NCI-H2227 (cell line): Measurements from ENCODE around the gene RBM47.
"Not testable (repeated sequence)": the region's sequence is repeated elsewhere in the genome, so short reads cannot be mapped to it uniquely, and the experiment has no call there.

Experiments
- DNase-seq: peaks from one replicate; lab custom pipeline; 2025; ENCODE audit not compliant: unreplicated experiment; lab: John Stamatoyannopoulos, UW

RBM47 gene

DNA sequence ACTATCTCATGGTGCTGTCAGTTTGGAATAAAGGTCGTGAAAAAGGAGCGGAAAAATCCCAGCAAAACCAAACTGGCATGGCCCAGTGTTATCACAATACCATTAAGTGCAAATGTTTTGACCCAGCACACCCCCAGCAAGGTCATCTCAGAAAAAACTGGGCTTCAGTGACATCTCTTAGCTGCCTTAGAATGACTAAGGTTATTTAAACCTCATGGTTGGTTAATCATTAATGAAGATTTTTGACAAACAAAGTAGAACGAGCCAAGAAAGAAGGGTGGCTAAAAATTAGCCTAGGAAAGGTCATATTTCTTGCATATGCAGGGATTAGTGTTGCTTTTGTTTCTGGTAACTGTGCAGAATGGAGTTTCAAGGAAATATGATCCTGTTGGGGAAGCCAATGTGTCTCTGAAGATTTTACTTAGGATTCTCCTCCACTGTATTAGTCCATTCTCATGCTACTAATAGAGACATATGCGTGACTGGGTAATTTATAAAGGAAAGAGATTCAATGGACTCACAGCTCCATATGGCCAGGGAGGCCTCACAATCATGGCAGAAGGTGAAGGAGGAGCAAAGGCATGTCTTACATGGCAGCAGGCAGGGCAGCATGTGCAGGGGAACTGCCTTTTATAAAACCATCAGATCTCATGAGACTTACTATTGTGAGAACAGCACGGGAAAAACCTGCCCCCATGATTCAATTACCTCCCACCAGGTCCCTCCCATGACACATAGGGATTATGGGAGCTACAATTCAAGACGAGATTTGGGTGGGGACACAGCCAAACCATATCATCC is 211.0 kb downstream of the RBM47 start:
- no peak for DNase-seq

DNA sequence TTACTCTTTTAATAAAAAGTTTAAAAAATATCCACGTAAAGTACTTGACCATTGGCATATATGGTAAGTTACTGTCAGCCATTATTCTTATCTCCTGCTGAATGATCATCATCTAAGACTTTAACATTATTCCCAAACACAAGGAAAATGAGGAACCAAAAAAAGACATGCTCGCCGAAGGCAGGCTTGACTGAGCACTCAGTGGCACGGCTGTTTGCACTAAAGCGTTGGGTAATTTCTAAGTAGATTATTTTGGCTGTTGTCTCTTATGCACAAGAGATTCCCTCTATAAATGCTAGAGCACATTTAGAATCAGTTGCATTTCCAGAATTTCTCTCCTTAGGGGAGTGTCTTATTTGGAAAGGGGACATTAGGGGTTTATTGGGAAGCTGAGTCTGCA is 211.7 kb downstream of the RBM47 start:
- DNase-seq = no peak

DNA sequence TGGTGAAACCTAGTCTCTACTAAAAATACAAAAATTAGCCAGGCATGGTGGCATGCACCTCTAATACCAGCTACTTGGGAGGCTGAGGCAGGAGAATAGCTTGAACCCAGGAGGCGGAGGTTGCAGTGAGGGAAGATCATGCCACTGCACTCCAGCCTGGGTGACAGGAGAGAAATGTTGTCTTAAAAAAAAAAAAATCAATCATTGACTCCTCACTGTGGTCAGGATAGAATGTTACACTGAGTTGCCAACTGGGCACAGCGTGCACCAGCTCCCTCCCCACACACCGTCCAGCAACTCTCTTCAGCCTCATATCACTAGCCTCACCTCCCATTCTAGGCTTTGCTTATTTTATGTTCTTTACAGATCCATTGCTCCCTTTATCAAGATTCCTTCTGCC is 215.0 kb downstream of the RBM47 start:
- no peak for DNase-seq

DNA sequence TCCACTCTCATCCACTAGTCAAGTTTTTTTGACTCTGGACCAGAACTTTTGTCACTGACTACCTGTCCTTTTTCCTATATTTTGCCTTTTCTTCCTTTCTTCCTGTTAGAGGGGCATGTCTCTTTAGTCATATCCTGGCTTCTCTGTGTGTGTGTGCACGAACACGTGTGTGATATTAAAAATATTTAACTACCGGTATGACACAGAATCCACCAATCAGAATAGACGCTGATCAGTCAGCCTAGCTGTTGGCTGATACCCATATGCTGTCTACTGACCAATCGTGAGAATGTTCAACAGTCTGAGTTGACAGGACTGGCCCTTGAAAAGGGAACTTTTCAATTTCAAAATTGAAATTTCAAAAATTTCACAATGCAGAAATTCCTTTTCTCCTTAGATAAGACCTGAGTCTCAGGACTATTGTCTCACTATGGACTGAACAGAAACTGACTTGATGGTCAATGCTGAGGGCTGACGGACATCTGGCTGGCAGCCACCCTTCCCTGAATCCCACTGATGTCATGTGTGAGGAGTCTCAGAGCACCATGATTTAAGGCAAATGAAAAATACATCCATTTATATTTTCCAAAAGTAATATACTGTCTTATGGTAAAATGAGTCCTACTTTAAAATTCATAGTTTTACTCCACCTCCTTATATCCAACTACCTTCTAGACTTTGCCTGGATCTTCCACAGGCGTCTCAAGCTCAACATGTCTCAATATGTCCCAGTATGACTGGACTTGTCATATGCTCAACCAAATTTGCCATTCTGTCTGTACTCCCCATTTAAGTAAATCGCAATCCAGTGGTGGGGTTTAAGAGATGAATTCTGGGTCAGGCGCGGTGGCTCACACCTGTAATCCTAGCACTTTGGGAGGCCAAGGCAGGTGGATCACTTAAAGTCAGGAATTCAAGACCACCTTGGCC is 216.5 kb downstream of the RBM47 start:
- no peak for DNase-seq

DNA sequence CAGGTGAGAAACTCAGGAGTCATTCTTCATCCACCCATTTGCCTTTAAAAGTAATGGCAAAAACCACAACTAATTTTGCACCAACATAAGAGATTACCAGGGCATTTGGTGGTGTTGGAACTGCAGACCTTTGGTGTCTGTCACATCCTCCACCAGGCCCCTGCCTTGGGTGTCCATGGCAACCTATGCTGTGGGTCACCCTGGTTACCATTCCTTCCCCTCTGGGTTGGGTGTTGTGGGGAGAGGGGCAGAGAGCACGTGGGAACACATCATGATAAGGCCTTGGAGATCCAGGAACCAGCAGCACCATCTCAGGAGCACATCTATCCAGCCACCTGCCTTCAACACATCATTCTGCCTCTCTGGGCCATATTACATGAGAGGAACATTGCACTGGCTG is 217.3 kb downstream of the RBM47 start:
- DNase-seq = no peak

DNA sequence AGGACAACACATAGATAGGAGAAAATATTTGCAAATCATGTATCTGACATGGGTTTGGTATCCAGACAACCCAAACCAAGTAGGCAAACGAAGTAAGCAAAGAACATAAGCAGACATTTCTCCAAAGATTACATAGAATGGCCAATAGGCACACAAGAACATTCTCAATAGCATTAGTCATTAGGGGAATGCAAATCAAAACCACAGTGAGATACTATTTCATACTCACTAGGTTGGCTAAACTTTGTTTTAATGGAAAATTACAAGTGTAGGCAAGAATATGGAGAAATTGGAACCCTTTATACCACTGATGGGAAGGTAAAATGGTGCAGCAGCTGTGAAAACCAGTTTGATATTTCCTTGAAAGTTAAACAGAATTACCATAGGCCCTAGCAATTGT is 219.8 kb downstream of the RBM47 start:
- no peak for DNase-seq

DNA sequence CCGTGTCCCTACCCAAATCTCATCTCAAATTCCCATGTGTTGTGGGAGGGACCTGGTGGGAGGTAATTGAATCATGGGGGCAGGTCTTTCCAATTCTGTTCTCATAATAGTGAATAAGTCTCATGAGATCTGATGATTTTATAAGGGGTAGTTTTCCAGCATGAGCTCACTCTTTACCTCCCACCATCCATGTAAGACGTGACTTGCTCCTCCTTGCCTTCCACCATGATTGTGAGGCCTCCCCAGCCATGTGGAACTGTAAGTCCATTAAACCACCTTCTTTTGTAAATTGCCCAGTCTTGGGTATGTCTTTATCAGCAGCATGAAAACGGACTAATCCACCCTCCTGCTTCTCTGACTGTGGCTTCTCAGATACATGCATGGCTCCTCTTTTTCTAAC is 222.2 kb downstream of the RBM47 start:
- DNase-seq = not testable (repeated sequence)

DNA sequence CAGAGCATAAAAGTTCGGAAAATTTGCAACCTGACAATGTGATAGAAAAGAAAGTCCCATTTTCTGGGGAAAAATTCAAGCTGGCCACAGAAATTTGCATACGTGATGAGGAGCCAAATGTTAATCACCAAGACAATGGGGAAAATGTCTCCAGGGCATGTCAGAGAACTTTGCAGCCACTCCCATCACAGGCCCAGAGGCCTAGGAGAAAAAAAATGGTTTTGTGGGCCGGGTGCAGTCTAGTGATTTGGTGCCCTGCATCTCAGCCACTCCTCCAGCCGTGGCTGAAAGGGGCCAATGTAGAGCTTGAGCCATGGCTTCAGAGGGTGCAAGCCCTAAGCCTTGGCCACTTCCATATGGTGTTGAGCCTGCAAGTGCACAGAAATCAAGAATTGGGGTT is 223.3 kb downstream of the RBM47 start:
- no peak for DNase-seq

DNA sequence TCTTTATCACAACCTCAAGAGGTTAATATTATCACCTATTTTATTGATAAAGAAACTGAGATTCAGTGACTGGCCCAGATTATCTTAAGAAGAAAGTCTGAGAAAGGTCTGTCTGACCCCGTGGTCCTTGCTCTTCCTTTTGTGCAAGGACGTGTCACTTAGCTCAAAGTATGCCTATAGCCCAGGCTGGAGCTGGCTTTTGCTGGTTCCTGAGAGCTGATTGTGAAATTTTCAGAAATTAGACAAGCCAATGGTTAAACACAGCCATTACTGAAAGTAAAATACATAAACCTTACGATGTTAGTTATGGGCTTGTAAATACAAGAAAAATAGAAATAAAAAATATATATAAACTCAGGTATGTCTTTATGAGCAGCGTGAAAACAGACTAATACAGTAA is 224.5 kb downstream of the RBM47 start:
- no peak for DNase-seq

DNA sequence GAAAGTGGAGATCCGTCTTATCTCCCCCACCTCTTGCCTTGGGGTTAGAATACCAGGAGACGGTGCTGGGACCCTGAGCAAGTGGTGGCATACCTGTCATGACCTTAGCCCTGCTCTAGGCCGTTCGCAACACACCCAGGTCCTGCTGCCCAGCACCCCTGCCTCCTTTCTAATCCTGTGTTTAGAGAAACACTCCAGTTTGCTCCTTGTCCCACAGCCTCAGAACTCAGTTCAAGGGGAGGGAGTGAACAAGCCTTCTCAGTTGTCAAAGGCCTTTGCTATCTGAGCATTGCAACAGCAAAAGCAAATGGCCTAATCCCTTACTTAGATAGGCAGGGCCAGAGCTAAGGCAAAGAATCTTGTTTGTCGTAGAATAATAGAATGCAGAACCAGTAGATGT is 226.6 kb downstream of the RBM47 start:
- no peak for DNase-seq

DNA sequence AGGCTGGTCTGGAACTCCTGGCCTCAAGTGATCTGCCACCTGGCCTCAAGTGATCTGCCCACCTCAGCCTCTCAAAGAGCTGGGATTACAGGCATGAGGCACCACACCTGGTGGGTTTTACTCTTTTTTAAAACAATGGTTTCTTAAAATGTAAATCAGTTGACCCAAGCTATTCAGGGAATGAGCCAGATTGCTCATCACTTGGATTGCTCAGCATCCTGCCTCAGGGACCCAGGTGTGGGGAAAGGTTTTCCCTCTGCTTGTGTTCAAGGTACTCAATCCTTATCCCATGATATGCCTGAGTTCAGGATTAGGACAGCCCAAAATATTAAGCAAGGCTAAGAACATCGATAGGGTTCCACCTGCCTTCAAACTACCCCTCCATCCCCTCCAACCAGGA is 227.1 kb downstream of the RBM47 start:
- DNase-seq = no peak

DNA sequence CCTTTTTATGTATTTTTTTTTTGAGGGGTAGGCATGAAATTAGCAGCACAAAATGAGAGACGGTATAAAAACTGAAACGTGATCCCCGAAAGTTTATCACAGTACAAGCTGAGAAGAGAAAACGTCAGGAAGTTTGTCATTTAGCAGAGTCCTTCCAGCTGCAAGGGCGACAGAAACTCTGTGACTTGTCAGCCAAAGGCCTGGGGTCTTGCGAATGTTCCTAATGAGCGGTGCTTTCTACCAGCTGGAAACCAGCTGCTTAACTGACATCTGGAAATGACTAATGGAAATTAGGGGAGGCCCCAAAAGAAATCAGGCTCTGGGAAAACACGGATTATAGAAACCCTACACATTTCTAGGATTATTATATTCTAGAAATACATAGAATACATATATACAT is 228.0 kb downstream of the RBM47 start:
- DNase-seq = no peak

DNA sequence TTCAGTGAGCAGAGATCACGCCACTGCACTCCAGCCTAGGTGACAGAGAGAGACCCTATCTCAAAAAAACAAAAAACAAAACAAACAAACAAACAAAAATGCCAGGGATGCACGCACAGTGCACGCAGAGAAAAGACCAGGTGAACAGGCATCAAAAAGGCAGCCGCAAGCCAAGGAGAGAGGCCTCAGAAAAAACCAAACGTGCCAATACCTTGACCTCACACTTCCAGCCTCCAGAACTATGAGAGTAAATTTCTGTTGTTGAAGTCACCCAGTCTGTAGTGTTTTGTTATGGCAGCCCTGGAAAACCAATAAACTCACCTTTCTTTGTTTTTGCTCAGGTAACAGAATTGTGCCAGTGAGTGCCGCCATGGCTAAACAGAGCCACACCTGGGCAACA is 228.6 kb downstream of the RBM47 start:
- DNase-seq = no peak

DNA sequence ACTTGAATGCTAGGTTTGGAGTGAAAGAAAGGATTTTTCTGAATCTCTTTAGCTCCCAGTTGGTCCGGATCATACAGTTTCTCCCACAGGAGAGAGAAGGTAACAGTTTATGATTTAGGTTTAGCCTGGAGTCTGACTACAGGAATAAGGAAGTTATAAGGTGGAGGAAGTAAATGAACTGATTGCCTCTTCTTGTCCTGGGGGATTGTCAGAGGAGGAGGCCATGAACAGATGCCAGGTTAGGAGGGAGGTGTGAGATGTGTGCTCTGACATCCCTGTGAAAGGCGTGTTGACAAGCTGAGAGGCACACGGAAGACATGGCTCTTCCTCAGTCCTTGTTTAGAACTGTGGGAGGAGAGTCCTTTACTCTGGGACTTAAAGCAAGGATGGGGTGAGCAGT is 230.1 kb downstream of the RBM47 start:
- no peak for DNase-seq

DNA sequence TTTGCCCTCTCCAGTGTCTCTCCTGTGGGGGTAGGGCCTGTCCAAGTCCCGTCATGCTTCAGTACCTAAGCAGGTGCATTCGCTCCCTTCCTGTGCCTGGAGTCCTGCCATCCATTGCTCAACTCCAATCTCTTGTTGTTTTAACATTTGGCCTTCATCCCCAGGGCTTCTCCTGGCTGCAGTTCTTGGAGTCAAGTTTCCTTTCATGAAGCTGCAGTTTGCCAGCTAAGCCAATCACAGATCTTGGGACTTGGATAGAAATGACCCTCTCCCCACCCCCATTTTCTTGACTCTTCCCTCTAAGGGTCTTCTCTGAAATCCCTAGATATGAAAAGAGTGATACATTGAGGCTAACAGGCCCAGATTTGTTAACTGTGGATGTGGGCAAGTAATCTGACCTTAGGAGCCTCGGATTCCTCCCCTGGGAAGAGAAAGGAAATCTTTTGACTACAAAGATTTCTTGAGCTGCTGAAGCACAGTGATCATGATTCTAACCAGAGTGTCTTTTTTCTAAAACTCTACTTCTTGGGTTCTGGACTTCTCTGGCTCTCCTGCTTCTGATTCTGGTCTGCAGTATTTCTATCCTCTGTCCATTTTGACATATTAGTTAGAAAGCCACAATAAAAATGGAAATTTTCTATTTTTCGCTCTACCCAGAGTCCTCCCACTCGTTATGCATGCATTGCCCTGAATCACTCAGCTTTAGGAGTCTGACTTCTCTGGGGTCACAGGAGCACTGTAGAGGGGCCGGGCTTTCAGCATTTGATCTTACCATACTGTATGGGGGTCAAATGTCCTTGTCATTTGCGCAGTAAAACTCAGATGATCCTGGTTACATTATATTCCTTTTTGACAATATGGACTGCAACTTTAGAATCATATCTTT is 233.5 kb downstream of the RBM47 start:
- DNase-seq = no peak

DNA sequence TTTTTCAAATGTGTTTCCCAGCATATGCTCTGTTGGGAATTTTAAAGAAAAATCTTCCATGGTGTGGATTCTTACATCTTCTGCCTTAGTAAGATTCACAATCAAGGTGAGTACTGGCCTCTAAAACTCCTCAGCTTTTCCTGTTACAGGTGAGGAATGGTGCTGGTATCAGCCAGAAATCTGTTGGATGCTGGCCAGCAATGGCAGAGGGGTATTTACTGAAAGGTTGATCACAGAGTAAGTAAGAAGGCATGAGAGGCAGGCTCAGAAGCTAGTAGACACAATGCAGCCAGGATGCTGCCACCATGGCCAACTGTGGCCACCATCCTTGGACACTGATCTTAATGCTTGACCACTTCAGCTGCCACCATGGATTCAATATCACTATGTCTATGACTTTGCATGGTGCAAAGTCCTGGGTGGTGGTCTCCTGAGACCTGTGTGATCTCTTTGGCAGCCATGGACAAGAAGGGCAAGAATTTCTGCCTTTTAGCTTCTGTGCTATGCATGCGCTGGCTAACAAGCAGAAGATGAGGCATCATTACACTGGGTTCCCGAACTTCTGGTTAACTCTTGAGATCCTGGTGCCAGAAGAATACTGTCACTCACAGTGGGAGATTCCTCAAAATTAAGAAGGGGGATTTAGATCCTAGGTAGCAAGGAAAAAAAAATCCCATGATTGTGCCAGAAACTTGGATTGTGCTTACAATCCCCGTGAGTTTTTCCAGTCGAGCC is 234.3 kb downstream of the RBM47 start:
- no peak for DNase-seq

DNA sequence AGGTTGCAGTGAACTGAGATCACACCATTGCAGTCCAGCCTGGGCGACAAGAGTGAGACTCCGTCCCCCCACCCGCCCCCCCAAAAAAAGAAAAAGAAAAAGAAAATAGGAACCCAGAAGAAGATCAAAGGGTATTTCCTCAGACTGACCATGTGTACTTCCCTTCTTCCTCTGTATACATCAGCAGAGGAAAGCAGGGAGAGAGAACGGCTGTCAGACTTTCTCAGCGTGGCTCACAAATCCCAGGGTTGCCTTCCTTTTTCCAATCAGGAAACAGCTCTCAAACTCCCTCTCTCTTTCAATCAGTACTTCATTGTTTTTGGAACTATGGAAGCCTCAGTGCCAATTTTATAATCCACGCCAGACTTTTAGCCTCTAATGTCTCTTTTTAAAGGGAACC is 235.4 kb downstream of the RBM47 start:
- DNase-seq = no peak

DNA sequence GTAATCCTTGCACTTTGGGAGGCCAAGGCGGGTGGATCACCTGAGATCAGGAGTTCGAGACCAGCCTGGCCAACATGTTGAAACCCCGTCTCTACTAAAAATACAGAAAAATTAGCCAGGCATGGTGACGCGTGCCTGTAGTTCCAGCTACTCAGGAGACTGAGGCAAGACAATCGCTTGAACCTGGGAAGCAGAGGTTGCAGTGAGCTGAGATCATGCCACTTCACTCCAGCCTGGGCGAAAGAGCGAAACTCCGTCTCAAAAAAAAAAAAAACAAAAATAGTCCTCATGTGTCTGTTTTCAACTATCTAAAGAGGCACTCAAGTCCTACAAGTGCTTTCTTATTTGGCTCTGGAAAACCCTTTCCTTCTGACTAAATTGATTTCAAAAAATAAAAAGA is 237.4 kb downstream of the RBM47 start:
- not testable (repeated sequence) for DNase-seq

DNA sequence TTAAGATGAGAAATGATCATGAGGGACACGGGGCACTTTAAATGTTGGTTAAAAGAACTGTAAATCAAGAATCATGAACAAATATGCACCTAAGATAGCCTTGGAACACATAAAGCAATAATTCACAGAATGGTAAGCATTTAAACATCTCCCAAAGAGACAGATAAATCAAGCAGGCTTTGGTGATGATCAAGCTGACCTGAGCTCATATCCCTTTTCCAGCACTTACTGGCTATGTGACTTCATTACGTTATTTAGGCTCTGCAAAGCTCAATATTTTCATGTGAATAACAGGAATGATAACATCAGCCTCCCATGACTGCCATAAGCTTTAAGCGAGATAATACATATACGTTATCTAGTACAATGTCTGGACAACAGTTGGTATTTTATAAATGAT is 239.7 kb downstream of the RBM47 start:
- no peak for DNase-seq

DNA sequence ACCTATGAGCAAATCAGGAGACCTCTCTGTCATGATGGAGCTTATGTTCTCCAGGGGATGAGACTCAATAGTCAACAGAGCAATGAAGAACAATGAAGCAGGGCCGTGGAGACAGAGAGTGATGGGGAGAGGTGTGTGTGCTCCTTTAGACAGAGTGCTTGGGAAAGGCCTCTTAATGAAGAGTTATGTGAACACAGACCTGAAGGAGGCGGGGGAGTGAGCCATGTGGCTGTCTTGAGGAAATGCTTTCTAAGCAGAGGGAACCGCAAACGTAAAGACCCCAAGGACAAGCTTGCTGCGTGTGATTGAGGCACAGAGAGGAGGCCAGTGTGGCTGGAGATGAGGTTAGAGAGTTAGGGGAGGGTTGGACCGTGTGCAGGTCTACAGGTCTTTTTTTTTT is 241.4 kb downstream of the RBM47 start:
- peak; percentile 22 for DNase-seq

DNA sequence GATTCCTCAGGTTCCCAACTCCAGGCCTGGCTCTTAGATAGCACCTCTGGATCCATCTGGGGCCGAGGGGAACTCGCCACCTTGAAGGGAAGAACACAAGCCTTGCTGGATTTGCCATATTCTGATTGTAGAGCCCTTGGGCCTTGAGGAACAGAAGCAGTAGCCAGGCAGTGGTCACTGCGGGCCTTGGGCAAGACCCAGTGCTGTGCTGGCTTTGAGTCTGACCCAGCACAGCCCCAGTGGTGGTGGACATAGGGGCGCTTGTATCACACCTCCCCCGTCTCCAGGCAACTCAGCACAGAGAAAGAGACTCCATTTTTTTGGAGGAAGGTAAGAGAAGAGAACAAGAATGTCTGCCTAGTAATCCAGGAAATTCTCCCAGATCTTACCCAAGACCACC is 249.0 kb downstream of the RBM47 start:
- DNase-seq = no peak
